Measurements from ENCODE around the gene TBC1D7.

Gene TBC1D7

GRCh38 chr6:13288969-13289391 lies 39.4 kb downstream of the TBC1D7 start:
- DNase-seq (ENCODE audit: insufficient read length, low spot score) (no peak), FAIRE-seq (no peak)
- TF ChIP-seq POU2F2 (IDR thresholded peaks at IDR 0.05; ENCODE audit: low read depth, low read length) (no peak), POLR2A (IDR thresholded peaks at IDR 0.05; ENCODE audit: low read depth, low read length) (0 out of 2 replicates have a peak, but pooled peaks have one; percentile 7), PAX5 (IDR thresholded peaks at IDR 0.05; ENCODE audit: insufficient read depth, low read length, severe bottlenecking) (no peak)

- TF ChIP-seq PAX5 (IDR thresholded peaks at IDR 0.05; ENCODE audit: insufficient read depth, low read length, severe bottlenecking) (no peak), POLR2AphosphoS5 (IDR thresholded peaks at IDR 0.05; ENCODE audit: low read depth, low read length) (no peak), POLR2A (IDR thresholded peaks at IDR 0.05; ENCODE audit: low read depth, low read length) (no peak), SPI1 (IDR thresholded peaks at IDR 0.05; ENCODE audit: low read depth, low read length) (no peak), POU2F2 (IDR thresholded peaks at IDR 0.05; ENCODE audit: low read depth, low read length) (no peak), TAF1 (IDR thresholded peaks at IDR 0.05; ENCODE audit: low read depth, low read length) (no peak)
- no peak for DNase-seq (ENCODE audit: insufficient read length, low spot score)
- no peak for FAIRE-seq
Observed at GRCh38 chr6:13288481-13288880, 39.9 kb downstream of the TBC1D7 start.

GRCh38 chr6:13287104-13287503 lies 41.2 kb downstream of the TBC1D7 start:
- no peak for FAIRE-seq
- DNase-seq (ENCODE audit: insufficient read length, low spot score) = no peak
- TF ChIP-seq POLR2A (IDR thresholded peaks at IDR 0.05; ENCODE audit: low read depth, low read length) (no peak), TAF1 (IDR thresholded peaks at IDR 0.05; ENCODE audit: low read depth, low read length) (no peak), PAX5 (IDR thresholded peaks at IDR 0.05; ENCODE audit: insufficient read depth, low read length, severe bottlenecking) (no peak), POLR2AphosphoS5 (IDR thresholded peaks at IDR 0.05; ENCODE audit: low read depth, low read length) (no peak), SPI1 (IDR thresholded peaks at IDR 0.05; ENCODE audit: low read depth, low read length) (no peak), POU2F2 (IDR thresholded peaks at IDR 0.05; ENCODE audit: low read depth, low read length) (no peak)

- no peak for DNase-seq (ENCODE audit: insufficient read length, low spot score)
- peak; percentile 40 for FAIRE-seq
Observed at GRCh38 chr6:13286181-13286580, 42.2 kb downstream of the TBC1D7 start.

GRCh38 chr6:13285705-13286104 lies 42.6 kb downstream of the TBC1D7 start:
- DNase-seq (ENCODE audit: insufficient read length, low spot score) = no peak
- TF ChIP-seq SPI1 (IDR thresholded peaks at IDR 0.05; ENCODE audit: low read depth, low read length) (no peak), POU2F2 (IDR thresholded peaks at IDR 0.05; ENCODE audit: low read depth, low read length) (no peak), TAF1 (IDR thresholded peaks at IDR 0.05; ENCODE audit: low read depth, low read length) (no peak), POLR2AphosphoS5 (IDR thresholded peaks at IDR 0.05; ENCODE audit: low read depth, low read length) (no peak), POLR2A (IDR thresholded peaks at IDR 0.05; ENCODE audit: low read depth, low read length) (no peak), PAX5 (IDR thresholded peaks at IDR 0.05; ENCODE audit: insufficient read depth, low read length, severe bottlenecking) (no peak)
- peak; percentile 33 for FAIRE-seq

More at GRCh38 chr6:13286181-13286580, 42.2 kb downstream of the TBC1D7 start:
- no peak for TF ChIP-seq PAX5 (IDR thresholded peaks at IDR 0.05; ENCODE audit: insufficient read depth, low read length, severe bottlenecking)
- TF ChIP-seq SPI1 (IDR thresholded peaks at IDR 0.05; ENCODE audit: low read depth, low read length) = peak; percentile 96

- DNase-seq (ENCODE audit: insufficient read length, low spot score) (no peak), FAIRE-seq (peak; percentile 52)
- TF ChIP-seq POLR2AphosphoS5 (IDR thresholded peaks at IDR 0.05; ENCODE audit: low read depth, low read length) = no peak
Observed at GRCh38 chr6:13284646-13285045, 43.7 kb downstream of the TBC1D7 start.

GRCh38 chr6:13283331-13283730 lies 45.0 kb downstream of the TBC1D7 start:
- FAIRE-seq (no peak), DNase-seq (ENCODE audit: insufficient read length, low spot score) (no peak)
- TF ChIP-seq POU2F2 (IDR thresholded peaks at IDR 0.05; ENCODE audit: low read depth, low read length) = no peak
- no peak for TF ChIP-seq POLR2A (IDR thresholded peaks at IDR 0.05; ENCODE audit: low read depth, low read length)
- no peak for TF ChIP-seq PAX5 (IDR thresholded peaks at IDR 0.05; ENCODE audit: insufficient read depth, low read length, severe bottlenecking)
- TF ChIP-seq SPI1 (IDR thresholded peaks at IDR 0.05; ENCODE audit: low read depth, low read length) = no peak
- TF ChIP-seq POLR2AphosphoS5 (IDR thresholded peaks at IDR 0.05; ENCODE audit: low read depth, low read length) = no peak
- TF ChIP-seq TAF1 (IDR thresholded peaks at IDR 0.05; ENCODE audit: low read depth, low read length) = no peak

GRCh38 chr6:13282393-13283069 lies 45.8 kb downstream of the TBC1D7 start:
- TF ChIP-seq PAX5 (IDR thresholded peaks at IDR 0.05; ENCODE audit: insufficient read depth, low read length, severe bottlenecking) (no peak), POU2F2 (IDR thresholded peaks at IDR 0.05; ENCODE audit: low read depth, low read length) (peak; percentile 75; the same call in 1 of the 2 replicates)
- DNase-seq (ENCODE audit: insufficient read length, low spot score) = no peak
- no peak for FAIRE-seq

- FAIRE-seq (no peak), DNase-seq (ENCODE audit: insufficient read length, low spot score) (no peak)
- TF ChIP-seq SPI1 (IDR thresholded peaks at IDR 0.05; ENCODE audit: low read depth, low read length) (no peak), PAX5 (IDR thresholded peaks at IDR 0.05; ENCODE audit: insufficient read depth, low read length, severe bottlenecking) (no peak), POU2F2 (IDR thresholded peaks at IDR 0.05; ENCODE audit: low read depth, low read length) (no peak), POLR2AphosphoS5 (IDR thresholded peaks at IDR 0.05; ENCODE audit: low read depth, low read length) (no peak), POLR2A (IDR thresholded peaks at IDR 0.05; ENCODE audit: low read depth, low read length) (no peak), TAF1 (IDR thresholded peaks at IDR 0.05; ENCODE audit: low read depth, low read length) (no peak)
Observed at GRCh38 chr6:13281686-13282085, 46.7 kb downstream of the TBC1D7 start.

GRCh38 chr6:13280254-13280653 lies 48.1 kb downstream of the TBC1D7 start:
- DNase-seq (ENCODE audit: insufficient read length, low spot score) = no peak
- TF ChIP-seq POU2F2 (IDR thresholded peaks at IDR 0.05; ENCODE audit: low read depth, low read length) (no peak), POLR2A (IDR thresholded peaks at IDR 0.05; ENCODE audit: low read depth, low read length) (no peak), TAF1 (IDR thresholded peaks at IDR 0.05; ENCODE audit: low read depth, low read length) (no peak), SPI1 (IDR thresholded peaks at IDR 0.05; ENCODE audit: low read depth, low read length) (no peak), POLR2AphosphoS5 (IDR thresholded peaks at IDR 0.05; ENCODE audit: low read depth, low read length) (no peak), PAX5 (IDR thresholded peaks at IDR 0.05; ENCODE audit: insufficient read depth, low read length, severe bottlenecking) (no peak)
- FAIRE-seq = no peak

Data from GM12891 (cell line).